Measurements from ENCODE around the gene GBX1. TPM values are rescaled to one million over a fixed set of nuclear protein-coding genes. Genes with fewer than 3 reads are reported as not detected.

Gene GBX1
- total RNA-seq, 2 donors from 2014 or later: not detected

GRCh38 chr7:151129960-151130591 is 37.4 kb downstream of the GBX1 start:
- WGBS, 2 experiments (ENCODE audit: insufficient coverage in 1 of 2, insufficient read length in 1 of 2): 94 to 96% methylated on average over 7 to 9 of the region's 9 CpGs
- Mint-ChIP-seq H3K27ac (no peak overlapping the region), H3K4me1 (no peaks in the 10 kb centered on the region), H3K9me3 (no peaks in the 10 kb centered on the region), H3K4me3 (no peak overlapping the region), H3K36me3 (ENCODE audit: low read depth) (peaks cover 47% of the 10 kb centered on the region), H3K27me3 (ENCODE audit: insufficient read depth) (peaks cover under 1% of the 10 kb centered on the region)
- peaks cover 45% of the 10 kb centered on the region for H3K36me3 ChIP-seq (ENCODE audit: control insufficient read depth, insufficient read depth, low read length)
- peaks cover 4% of the 10 kb centered on the region for H3K4me1 ChIP-seq (ENCODE audit: control insufficient read depth, insufficient read depth, low read length)
- DNase-seq: no peak
- H3K27me3 ChIP-seq (ENCODE audit: control insufficient read depth, insufficient read depth, low read length, poor library complexity, severe bottlenecking): no peaks in the 10 kb centered on the region
- no peak overlapping the region for H3K4me3 ChIP-seq (ENCODE audit: low read length)
- no peak overlapping the region for H3K9ac ChIP-seq (ENCODE audit: extremely low read depth, low read length, poor library complexity, severe bottlenecking)
- no peak for TF ChIP-seq CTCF (conservative IDR thresholded peaks at IDR 0.05)
- no peaks in the 10 kb centered on the region for H3K9me3 ChIP-seq (ENCODE audit: control insufficient read depth, low read length)
- no peak overlapping the region for H3K27ac ChIP-seq (ENCODE audit: low read depth, low read length)

GRCh38 chr7:151129117-151129959 is 38.2 kb downstream of the GBX1 start:
- Mint-ChIP-seq H3K4me3 (no peak overlapping the region), H3K27me3 (ENCODE audit: insufficient read depth) (peaks cover 2% of the 10 kb centered on the region), H3K9me3 (no peaks in the 10 kb centered on the region), H3K27ac (no peak overlapping the region), H3K4me1 (no peaks in the 10 kb centered on the region), H3K36me3 (ENCODE audit: low read depth) (peaks cover 46% of the 10 kb centered on the region)
- WGBS, 2 experiments (ENCODE audit: insufficient coverage in 1 of 2, insufficient read length in 1 of 2): 92 to 93% methylated on average over 20 to 28 of the region's 28 CpGs
- Histone ChIP-seq H3K27me3 (ENCODE audit: control insufficient read depth, insufficient read depth, low read length, poor library complexity, severe bottlenecking) (no peaks in the 10 kb centered on the region), H3K4me1 (ENCODE audit: control insufficient read depth, insufficient read depth, low read length) (peaks cover 4% of the 10 kb centered on the region), H3K4me3 (ENCODE audit: low read length) (no peak overlapping the region), H3K9ac (ENCODE audit: extremely low read depth, low read length, poor library complexity, severe bottlenecking) (no peak overlapping the region), H3K9me3 (ENCODE audit: control insufficient read depth, low read length) (no peaks in the 10 kb centered on the region), H3K36me3 (ENCODE audit: control insufficient read depth, insufficient read depth, low read length) (peaks cover 39% of the 10 kb centered on the region), H3K27ac (ENCODE audit: low read depth, low read length) (no peak overlapping the region)
- no peak for DNase-seq
- TF ChIP-seq CTCF (conservative IDR thresholded peaks at IDR 0.05): no peak

- no peak for DNase-seq
- Mint-ChIP-seq H3K9me3 (no peaks in the 10 kb centered on the region), H3K27me3 (ENCODE audit: insufficient read depth) (peaks cover 4% of the 10 kb centered on the region), H3K4me1 (peaks cover under 1% of the 10 kb centered on the region), H3K4me3 (no peak overlapping the region), H3K27ac (no peak overlapping the region), H3K36me3 (ENCODE audit: low read depth) (peaks cover 48% of the 10 kb centered on the region)
- Histone ChIP-seq H3K27ac (ENCODE audit: low read depth, low read length) (no peak overlapping the region), H3K4me3 (ENCODE audit: low read length) (no peak overlapping the region), H3K9ac (ENCODE audit: extremely low read depth, low read length, poor library complexity, severe bottlenecking) (no peak overlapping the region), H3K27me3 (ENCODE audit: control insufficient read depth, insufficient read depth, low read length, poor library complexity, severe bottlenecking) (no peaks in the 10 kb centered on the region), H3K36me3 (ENCODE audit: control insufficient read depth, insufficient read depth, low read length) (peaks cover 38% of the 10 kb centered on the region), H3K9me3 (ENCODE audit: control insufficient read depth, low read length) (no peaks in the 10 kb centered on the region), H3K4me1 (ENCODE audit: control insufficient read depth, insufficient read depth, low read length) (peaks cover 4% of the 10 kb centered on the region)
- 88 to 92% methylated on average over 4 to 8 of the region's 8 CpGs for WGBS, 2 experiments (ENCODE audit: insufficient coverage in 1 of 2, insufficient read length in 1 of 2)
- TF ChIP-seq CTCF (conservative IDR thresholded peaks at IDR 0.05): no peak
Measured at GRCh38 chr7:151128716-151129115, 38.8 kb downstream of the GBX1 start.

Measured in endodermal cell (in vitro differentiated cells).